Embryonic facial prominence (tissue), 1 donor: ENCODE measurements around the gene PTGES3.
"Not testable (repeated sequence)": the region's sequence is repeated elsewhere in the genome, so short reads cannot be mapped to it uniquely, and the experiment has no call there.

Source experiments
- DNase-seq: peaks from one replicate; pipeline ENCODE4 v3.0.0-alpha.2; 2016; ENCODE audit errors: extremely low spot score

The PTGES3 gene

DNA sequence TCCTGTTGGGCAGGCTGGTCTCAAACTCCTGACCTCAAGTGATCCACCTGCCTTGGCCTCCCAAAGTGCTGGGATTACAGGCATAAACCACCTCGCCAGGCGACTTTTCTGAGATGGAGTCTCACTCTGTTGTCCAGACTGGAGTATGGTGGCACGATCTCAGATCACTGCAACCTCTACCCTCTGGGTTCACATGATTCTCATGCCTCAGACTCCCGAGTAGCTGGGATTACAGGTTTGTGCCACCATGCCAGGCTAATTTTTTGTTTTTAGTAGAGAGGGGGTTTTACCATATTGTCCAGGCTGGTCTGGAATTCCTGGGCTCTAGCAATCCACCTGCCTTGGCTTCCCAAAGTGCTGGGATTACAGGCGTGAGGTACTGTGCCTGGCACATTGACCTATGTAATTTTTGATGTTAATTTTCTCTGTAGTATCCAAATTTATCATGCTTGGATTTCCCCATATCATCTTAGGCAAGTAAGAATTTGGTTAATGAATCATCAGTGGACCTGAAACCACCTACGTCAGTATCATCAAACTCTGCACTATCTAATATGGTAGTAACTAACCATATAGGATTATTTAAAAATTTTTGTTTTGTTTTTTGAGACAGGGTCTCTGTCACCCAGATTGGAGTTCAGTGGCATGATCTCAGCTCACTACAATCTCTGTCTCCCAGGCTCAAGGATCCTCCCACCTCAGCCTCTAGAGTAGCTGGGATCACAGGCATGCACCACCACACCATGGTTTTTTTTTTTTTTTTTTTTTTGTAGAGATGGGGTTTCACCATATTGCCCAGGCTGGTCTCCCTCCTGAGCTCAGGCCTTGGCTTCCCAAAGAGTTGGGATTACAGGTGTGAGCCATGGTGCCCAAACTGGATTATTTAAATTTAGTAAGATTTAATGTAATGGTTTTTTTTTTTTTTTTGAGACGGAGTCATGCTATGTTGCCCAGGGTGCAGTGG is 30.4 kb downstream of the PTGES3 start:
- no peak for DNase-seq

DNA sequence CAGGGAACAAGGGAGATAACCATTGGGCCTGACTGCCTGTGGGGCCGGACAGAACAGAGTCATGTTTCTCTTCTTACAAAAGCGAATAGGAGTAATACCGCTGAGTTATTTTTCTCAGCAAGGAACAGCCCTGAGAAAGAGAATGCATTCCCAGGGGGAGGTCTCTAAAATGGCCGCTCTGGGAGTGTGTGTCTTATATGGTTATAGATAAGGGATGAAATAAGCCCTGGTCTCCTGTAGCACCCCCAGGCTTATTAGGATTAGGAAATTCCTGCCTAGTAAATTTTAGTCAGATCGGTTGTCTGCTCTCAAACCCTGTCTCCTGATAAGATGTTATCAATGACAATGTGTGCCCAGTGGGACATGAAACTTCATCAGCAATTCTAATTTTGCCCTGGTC is 34.3 kb downstream of the PTGES3 start:
- not testable (repeated sequence) for DNase-seq

DNA sequence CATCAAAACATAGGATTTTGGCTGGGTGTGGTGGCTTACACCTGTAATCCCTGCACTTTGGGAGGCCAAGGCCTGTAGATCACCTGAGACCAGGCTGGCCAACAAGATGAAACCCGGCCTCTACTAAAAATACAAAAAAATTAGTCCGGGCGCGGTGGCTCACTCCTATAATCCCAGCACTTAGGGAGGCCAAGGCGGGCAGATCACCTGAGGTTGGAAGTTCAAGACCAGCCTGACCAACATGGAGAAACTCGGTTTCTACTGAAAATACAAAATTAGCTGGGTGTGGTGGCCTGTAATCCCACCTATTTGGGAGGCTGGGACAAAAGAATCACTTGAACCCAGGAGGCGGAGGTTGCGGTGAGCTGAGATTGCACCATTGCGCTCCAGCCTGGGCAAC is 40.1 kb downstream of the PTGES3 start:
- not testable (repeated sequence) for DNase-seq

DNA sequence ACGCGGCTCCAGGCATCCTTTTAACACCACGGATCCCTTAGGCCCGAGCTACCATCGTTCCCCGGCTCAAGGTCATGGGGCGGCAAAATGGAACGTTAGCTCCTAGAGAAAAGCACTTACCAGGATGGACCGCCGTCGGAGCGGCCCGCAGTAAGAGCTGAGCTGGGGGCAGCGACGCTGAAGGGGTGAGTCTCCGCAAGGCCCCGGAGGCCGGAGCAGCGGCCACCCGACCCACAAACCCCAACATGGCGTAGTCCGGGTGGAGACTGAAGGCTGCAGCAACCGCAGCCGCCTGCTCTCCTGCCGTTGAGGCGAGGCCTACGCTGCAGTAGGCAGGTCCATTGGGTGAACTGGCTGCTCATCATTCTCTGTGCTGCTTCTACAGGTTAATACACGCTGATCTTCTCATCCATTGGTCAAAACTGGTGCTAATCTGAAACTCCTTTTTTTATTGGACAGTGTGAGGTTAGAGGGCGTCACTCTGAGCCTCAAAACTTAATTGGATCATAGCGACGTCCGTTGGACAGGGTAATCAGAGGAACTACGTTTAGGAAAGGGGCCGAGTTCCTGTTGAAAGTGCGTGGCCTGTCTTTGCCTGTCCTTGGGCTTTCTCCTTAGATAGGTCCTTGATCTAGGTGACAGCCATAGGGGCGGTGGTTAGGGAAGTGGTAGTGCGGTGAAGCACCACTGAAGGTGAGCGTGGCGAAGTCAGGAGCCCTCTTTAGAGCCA is 42.2 kb downstream of the PTGES3 start, which contains the start of gene ATP5F1B:
Gene ATP5F1B (minus strand): TSS at position 268 of the 730 bp plus-strand sequence. CDS start 21 bp downstream, at position 247.
- DNase-seq: peak; percentile 99

DNA sequence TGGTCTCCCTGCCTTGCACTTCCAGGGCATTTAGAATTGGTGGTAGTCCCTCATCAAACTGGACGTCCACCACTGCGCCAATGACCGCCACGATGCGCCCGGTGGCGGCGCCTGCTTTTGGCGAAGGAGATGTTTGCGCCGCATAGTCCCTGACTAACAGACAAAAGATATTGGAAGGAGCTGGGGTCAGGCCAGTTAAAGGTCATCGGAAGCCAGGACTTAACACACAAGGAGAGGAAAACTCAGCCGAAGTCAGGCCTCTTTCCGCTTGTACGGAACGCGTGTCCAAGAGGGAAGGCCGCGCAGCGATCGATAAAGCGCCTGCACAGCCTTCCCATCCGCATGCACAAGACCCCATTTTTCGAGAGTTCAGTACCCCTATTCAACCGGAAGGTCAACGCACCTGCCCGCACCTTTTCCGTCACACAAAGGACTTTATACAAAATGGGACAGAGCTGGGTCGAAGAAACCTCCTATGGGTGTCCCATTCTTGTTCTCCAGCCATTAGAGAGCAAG is 42.8 kb downstream of the PTGES3 start:
- DNase-seq: no peak

DNA sequence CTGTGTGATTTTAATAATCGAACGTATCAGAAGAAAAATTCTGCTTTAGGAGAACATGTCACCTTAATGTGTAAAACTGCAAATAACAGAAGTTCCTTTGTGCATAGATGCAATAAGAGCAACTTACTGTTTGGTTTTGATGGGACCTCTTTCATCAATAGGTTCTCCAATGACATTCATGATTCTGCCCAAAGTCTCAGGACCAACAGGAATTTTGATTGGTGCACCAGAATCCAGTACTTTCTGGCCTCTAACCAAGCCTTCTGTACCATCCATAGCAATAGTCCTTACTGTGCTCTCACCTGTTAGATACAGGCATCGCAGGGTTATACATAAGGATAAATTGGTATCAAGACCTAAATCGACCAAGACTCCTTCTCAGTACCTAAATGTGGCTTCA is 43.4 kb downstream of the PTGES3 start:
- DNase-seq: no peak

DNA sequence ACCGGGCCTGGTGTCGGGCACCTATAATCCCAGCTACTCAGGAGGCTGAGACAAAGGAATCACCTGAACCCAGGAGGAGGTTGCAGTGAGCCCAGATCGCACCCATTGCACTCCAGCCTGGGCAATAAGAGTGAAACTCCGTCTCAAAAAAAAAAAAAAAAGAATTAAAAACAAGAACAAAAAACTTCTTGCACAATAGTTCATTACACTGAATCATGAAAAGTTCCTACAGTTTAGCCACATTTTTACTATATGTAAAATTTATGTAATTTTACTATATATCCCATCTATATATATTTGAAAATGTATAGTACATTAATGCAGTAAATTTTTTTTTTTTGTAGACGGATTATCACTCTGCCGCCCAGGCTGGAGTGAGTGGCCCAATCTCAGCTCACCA is 46.9 kb downstream of the PTGES3 start:
- no peak for DNase-seq

DNA sequence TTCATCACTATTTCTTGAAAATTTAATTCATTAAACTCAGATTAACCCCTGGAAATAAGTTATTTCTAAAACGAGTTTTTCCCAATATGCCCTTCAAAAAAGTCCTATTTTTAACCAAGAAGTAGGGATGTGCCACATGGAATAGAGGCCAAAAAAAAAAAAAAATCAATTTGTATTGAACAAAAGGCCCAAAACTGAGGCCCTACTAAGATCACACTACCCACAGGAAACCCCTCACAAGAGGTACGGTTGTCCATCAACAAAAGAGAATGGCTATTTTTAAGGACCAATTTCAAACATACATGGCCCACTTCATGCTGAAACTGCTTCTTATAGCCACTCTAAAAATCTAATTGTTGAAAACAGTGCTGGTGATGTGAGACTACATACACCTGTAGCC is 50.5 kb downstream of the PTGES3 start:
- no peak for DNase-seq

DNA sequence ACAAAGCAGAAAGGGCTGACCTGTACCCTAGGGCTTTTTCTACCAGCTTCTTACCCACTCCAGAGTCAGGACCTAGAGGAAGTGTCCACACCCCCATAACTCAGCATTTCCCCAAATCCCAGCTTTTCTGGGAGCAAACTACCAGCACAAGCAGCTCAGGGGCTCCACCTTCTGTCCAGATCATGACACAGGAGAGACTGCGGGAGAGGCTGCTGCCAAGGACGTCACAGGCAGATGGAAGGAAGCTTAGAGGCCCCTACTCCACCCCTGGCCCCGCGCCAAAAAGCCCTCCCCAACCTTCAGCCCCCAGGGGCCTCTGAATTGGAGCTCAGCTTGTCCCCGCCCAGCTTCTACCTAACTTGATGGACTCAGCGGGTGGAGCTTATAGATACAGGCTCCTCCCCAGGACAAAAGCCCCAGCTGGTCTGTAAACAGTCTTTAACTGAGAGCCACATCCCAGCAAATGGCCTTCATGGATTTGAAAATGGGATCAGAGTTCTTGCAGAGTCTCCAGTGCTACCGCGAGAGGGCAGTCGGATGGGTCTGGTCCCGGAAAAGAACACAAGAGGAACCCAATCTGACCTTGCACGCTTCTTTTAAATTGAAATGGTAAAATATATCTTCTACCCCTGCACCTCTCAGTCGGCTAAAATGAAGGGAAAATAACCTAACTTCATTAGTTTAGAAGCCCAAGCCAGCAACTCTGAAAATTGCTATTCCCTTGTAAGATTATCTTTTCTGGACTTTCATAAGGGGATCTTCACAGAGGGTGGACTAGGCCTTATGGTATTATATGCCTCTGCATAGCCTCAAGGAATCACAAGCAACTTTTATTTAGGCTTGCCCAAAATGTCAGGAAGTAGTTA is 51.2 kb downstream of the PTGES3 start:
- DNase-seq: peak; percentile 98

DNA sequence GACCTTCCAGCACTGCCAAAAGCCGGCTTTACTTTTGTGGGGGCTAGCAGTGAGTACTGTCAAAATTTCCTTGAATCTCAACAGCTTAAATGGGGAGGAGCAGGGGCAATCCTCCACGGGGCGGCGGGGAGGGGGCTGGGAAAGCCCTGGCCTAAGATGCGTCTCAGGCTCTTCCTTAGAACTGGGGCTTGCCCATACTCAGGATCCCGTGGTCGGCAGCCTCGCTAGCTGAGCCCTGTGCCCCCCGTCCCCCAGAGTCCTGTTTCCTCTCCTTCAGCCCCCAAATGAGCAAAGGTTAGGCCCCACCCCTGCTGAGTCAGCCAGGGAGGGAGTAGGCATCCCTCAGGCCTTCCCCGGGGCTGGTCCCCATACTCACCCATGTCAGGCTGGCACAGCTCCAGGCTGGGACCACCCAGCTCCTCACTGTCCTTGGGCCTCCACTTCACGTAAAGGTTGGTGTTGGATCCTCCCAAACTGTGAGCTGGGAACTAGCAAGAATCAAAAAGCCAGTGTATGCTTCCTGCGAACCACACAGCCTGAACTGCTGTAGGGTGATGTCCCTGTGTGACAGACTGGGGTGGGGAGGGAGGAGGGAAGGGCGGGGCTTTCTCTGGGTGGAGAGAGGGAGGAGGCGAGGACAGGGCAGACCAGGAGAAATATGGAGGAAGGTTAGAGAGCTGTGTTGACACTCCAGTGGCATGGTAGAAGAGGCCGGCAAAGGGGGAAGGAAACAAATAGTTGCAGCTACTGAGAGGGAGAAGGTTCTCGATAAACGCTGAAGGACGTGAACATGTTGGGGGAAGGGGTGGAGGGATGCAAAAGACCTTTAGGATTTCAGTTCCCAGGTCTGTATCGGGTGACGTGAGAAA is 52.0 kb downstream of the PTGES3 start:
- DNase-seq: peak; percentile 71

DNA sequence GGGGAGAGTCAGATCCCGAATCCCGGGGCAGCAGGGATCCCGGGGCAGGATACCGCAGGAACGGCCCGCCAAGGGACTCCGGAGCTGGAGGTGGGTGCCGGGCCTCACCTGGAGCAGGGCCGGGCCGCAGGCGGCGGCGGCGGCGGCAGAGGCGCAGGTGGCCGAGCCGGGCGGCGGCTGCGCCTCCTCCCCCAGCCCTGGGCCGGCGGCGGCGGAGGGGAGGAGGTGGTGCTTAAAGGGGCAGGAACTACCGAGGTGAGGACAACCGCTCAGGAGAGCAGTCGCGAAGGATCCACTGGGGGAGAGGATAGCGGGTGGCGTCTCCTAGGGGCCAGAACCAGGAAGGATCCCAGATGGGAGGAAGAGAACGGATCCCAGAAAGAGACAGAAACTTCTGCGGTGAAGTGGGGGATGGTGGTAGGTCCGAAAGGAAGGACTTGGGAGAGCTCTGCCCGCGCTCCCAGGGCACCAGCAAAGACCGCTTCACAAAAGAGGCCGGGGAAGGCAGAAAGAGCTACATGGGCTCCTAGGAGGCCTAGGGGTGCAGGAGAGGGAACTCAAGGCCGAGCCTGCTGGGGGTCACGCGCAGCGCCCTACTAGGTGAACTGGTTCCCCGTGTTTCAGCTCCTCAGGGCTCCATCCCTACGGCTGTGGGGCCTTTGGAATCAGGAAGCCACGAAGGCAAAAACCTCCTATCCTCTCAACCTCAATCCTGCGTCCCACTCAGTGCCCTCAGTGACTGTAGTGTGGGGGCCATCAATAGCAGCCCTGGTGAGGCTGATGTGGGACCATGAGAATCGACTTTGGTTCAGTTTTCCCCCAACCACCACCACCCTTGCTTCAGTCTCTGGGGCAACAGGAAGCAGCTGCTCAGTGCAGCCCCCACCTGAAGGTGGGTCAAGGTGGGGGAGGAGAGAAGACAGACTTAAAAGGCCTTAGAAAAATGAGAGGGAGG is 53.0 kb downstream of the PTGES3 start:
- peak; percentile 51 for DNase-seq

DNA sequence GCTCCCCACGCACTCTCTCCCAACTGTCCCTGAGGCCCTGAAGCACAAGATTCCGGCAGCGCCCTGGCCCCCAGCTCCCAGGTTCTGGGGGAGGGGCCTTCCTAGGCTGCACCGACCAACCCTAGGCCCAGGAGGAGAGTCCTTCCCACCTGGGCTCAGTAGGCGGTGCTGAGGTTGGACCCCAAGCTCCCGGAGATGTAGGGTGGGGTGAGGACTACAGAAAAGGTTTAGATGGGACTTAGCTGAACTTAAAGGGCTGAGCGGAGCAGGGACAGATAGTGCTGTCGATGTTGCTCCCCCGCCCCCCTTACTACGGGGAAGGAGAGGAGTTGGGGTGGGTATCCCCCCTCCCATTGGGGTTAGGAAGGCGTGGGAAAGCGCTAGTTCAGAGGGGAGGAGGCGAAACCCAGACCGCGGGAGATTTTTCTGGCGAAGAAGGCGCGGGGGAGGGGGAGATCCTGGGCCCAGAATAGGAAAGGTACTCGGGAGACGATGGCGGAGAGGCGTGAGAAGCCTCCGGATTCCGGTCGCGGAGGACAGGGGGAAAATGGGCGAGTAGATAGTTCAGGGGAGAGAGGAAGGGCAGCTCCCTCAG is 53.7 kb downstream of the PTGES3 start:
- no peak for DNase-seq

DNA sequence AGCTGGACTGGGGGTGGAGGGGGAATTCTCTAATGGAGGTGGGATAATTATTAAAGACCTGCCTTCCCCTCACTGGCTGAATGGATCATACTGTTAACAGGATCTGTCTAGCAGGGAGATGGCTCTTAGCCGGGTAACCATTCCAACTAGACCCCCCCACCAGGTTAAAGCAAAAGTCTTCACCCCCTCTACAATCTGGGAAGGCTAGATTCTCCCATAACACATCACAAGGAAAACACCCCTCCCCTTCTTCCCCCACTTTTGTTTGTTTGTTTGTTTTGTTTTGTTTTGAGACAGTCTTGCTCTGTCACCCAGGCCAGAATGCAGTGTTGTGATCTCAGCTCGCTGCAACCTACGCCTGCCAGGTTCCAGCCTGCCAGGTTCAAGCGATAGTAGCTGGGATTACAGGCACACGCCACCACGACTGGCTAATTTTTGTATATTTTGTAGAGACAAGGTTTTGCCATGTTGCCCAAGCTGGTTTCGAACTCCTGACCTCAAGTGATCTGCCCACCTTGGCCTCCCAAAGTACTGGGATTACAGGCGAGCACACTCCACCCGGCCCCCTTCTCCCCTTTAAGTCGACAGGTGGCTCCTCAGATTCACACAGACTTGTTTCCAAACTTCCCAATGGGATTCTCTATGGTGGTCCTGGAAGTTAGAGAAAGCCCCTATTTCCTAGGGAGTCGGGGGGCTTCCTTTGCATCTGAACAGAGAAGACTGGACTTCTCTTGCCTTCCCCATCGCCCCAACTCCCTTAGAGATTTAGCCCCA is 54.4 kb downstream of the PTGES3 start:
- DNase-seq: no peak

DNA sequence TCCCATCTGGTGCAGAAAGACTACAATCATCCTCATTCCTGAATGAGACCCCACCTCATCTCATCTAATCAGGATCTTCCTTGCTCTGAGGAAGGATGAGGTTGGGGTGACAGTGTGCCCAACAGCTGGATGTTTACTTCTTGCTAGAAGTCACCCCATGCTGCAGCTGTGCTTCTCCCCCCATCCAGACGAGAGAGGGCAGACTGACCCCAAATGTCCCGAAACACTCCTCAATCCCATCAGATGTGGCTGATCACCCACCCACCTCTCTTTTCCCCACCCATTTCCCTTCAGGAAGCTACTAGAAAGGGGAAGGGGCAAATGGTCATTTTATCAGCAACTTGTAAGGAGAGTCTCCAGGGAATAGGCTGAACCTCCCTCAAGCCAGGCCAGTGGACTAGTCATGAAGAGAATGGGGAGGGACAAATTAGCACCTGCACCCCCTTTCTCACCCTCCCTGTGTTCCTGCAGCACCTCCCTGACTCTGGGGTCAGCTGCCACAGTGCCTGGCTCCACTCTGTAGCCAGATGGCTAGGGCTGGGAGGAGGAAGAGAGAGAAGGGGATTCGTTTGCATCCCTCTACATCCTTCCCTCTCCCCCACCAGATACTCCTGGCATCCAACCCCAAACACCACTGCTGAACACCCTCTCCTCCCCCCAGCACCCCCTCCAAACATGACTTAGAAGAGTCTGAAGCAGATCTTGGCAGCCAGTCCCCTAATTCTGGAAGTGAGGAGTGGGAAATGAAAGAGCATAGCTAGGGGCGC is 55.2 kb downstream of the PTGES3 start:
- DNase-seq: no peak

DNA sequence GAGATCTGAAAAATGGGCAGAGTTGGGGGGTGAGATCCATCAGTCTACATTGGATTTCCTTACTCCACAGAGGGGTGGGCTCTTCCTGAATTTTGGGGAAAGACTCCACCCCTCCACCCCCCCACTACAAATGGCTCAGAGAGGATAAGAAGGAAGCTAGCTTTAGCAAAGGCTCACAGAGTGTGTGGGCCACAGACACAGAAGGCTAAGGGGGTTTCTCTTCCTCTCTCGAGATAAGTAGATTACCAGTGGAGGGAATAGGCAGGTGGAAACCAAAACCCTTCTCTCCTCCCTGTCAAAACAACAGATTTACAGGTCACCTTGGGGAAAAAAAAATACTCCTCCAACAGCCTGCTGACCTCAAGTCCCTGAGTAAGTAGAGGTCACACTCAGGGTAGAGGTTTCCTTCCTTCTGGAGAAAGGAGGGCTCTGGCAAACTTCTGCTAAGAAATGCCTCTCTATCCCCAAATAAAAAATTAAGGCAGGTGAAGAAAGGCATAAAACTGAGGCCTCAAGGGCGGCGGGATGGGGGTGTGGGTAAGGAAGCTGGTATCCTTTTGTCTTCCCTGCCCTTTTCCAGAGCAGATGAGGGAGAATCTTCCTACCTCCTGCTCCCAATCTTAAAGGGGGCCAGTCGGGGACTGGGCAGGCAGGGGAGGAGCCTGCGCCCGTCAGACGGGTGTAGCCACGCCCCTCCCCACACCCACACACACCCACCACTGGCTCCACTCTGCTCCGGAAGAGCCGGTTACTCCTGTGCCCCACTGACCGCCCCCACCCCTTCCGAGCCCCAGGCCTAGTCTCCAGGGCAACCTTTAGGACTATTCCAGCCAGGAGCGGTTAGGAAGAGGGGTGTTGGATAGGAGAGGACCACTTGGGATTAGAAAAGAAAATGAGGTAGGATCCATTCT is 56.0 kb downstream of the PTGES3 start:
- no peak for DNase-seq

DNA sequence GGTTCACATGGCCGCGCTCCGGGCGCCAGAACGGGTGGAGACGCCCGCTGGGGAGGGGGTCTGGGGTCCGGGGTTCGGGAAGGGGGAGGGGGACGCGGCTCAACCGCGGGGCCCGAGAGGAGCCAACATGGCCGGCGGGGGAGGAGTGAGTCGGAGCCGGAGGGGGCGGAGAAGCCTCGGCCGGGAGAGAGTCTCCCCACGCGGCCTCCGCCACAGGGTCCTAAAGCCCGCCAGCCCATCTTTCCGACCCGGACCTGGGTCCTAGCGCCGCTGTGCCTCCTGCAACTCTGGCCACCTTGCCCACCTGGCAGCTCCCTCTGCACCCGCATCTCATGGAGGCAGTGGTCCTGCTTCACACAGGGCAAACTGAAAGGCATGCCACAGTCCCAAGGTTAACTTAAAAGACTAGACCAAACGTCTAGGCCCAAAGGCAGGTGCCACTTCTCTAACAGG is 57.9 kb downstream of the PTGES3 start, which contains the start of gene BAZ2A:
Gene BAZ2A (minus strand): TSS at position 147 of the 453 bp plus-strand sequence. CDS start 12,796 bp downstream, outside the sequence.
- DNase-seq: peak; percentile 79
